ENCODE measurements around the gene DET1. TPM values are rescaled to one million over a fixed set of nuclear protein-coding genes. Genes with fewer than 3 reads are reported as not detected.
A peak's percentile ranks its signal among the peaks of the same experiment; 100 is the strongest.
"Not testable (repeated sequence)": the region's sequence is repeated elsewhere in the genome, so short reads cannot be mapped to it uniquely, and the experiment has no call there.

DET1 gene
- polyA plus RNA-seq, 1 donor from 2014 or later, result 12.9 TPM

GRCh38 chr15:88468721-88469120 lies 77.8 kb downstream of the DET1 start:
- not testable (repeated sequence) for H3K9me2 ChIP-seq (ENCODE audit: insufficient read depth, low read length); H3K27ac ChIP-seq (ENCODE audit: low read length); H3K36me3 ChIP-seq (ENCODE audit: insufficient read depth, low read length); H3F3A ChIP-seq (ENCODE audit: insufficient read depth, low read length, poor library complexity, severe bottlenecking); H4K20me1 ChIP-seq (ENCODE audit: insufficient read depth); H3K9ac ChIP-seq (ENCODE audit: low read length); H3K9me3 ChIP-seq (ENCODE audit: low read length); H2AFZ ChIP-seq (ENCODE audit: low read depth, low read length); H3K27me3 ChIP-seq (ENCODE audit: insufficient read depth, low read depth, low read length)
- H3K79me2 ChIP-seq (replicated peaks; ENCODE audit: insufficient read depth, low read length), result peaks cover 28% of the 10 kb centered on the region
- H3K4me2 ChIP-seq (ENCODE audit: low read length), result peak overlapping the region; percentile 87
- H3K4me3 ChIP-seq (ENCODE audit: low read length), result peak overlapping the region; percentile 84

- no peaks in the 10 kb centered on the region for H4K20me1 ChIP-seq (ENCODE audit: insufficient read depth)
- H3K9me3 ChIP-seq (ENCODE audit: low read length), result no peaks in the 10 kb centered on the region
- peak overlapping the region; percentile 84 for H3K4me3 ChIP-seq (ENCODE audit: low read length)
- peak overlapping the region; percentile 77 for H3K9ac ChIP-seq (ENCODE audit: low read length)
- H2AFZ ChIP-seq (ENCODE audit: low read depth, low read length), result peak overlapping the region; percentile 63
- no peaks in the 10 kb centered on the region for H3K9me2 ChIP-seq (ENCODE audit: insufficient read depth, low read length)
- no peaks in the 10 kb centered on the region for H3K27me3 ChIP-seq (ENCODE audit: insufficient read depth, low read depth, low read length)
- no peaks in the 10 kb centered on the region for H3K36me3 ChIP-seq (ENCODE audit: insufficient read depth, low read length)
- H3K27ac ChIP-seq (ENCODE audit: low read length), result peak overlapping the region; percentile 73
- H3K79me2 ChIP-seq (replicated peaks; ENCODE audit: insufficient read depth, low read length), result peaks cover 28% of the 10 kb centered on the region
- no peaks in the 10 kb centered on the region for H3F3A ChIP-seq (ENCODE audit: insufficient read depth, low read length, poor library complexity, severe bottlenecking)
- H3K4me2 ChIP-seq (ENCODE audit: low read length), result peak overlapping the region; percentile 87
- TF ChIP-seq EP300 (conservative IDR thresholded peaks at IDR 0.05; ENCODE audit: poor library complexity, severe bottlenecking) (no peak), RAD21 (conservative IDR thresholded peaks at IDR 0.05) (peak; percentile 19), POLR2AphosphoS5 (IDR thresholded peaks at IDR 0.05) (no peak)
- TF ChIP-seq, protein P1, sequence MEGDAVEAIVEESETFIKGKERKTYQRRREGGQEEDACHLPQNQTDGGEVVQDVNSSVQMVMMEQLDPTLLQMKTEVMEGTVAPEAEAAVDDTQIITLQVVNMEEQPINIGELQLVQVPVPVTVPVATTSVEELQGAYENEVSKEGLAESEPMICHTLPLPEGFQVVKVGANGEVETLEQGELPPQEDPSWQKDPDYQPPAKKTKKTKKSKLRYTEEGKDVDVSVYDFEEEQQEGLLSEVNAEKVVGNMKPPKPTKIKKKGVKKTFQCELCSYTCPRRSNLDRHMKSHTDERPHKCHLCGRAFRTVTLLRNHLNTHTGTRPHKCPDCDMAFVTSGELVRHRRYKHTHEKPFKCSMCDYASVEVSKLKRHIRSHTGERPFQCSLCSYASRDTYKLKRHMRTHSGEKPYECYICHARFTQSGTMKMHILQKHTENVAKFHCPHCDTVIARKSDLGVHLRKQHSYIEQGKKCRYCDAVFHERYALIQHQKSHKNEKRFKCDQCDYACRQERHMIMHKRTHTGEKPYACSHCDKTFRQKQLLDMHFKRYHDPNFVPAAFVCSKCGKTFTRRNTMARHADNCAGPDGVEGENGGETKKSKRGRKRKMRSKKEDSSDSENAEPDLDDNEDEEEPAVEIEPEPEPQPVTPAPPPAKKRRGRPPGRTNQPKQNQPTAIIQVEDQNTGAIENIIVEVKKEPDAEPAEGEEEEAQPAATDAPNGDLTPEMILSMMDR (IDR thresholded peaks at IDR 0.05; ENCODE audit: poor library complexity, severe bottlenecking), result peak; percentile 54
Measured at GRCh38 chr15:88467935-88468528, 78.4 kb downstream of the DET1 start.

- peak within 1 kb of the TSS; percentile 84 for H3K4me3 ChIP-seq (ENCODE audit: low read length)
- H3K9ac ChIP-seq (ENCODE audit: low read length), result peak within 1 kb of the TSS; percentile 77
- H3F3A ChIP-seq (ENCODE audit: insufficient read depth, low read length, poor library complexity, severe bottlenecking), result no peaks in the 10 kb centered on the region
- H3K79me2 ChIP-seq (replicated peaks; ENCODE audit: insufficient read depth, low read length), result peaks cover 28% of the 10 kb centered on the region
- no peaks in the 10 kb centered on the region for H3K9me3 ChIP-seq (ENCODE audit: low read length)
- H2AFZ ChIP-seq (ENCODE audit: low read depth, low read length), result peak within 1 kb of the TSS; percentile 63
- TF ChIP-seq SMC3 (conservative IDR thresholded peaks at IDR 0.05; ENCODE audit: poor library complexity) (peak; percentile 28), MXI1 (conservative IDR thresholded peaks at IDR 0.05; ENCODE audit: poor library complexity, severe bottlenecking) (peak; percentile 98), EP300 (conservative IDR thresholded peaks at IDR 0.05; ENCODE audit: poor library complexity, severe bottlenecking) (peak; percentile 62), REST (IDR thresholded peaks at IDR 0.05; ENCODE audit: borderline replicate concordance) (peak; percentile 79), TAF1 (IDR thresholded peaks at IDR 0.05; ENCODE audit: low read depth) (peak; percentile 80), POLR2AphosphoS5 (IDR thresholded peaks at IDR 0.05) (peak; percentile 81), RAD21 (conservative IDR thresholded peaks at IDR 0.05) (no peak), EZH2 (IDR thresholded peaks at IDR 0.05; ENCODE audit: borderline replicate concordance, insufficient read depth, low read length, poor library complexity, severe bottlenecking) (no peak)
- TF ChIP-seq, protein P1 (IDR thresholded peaks at IDR 0.05; ENCODE audit: poor library complexity, severe bottlenecking), result no peak
- H3K9me2 ChIP-seq (ENCODE audit: insufficient read depth, low read length), result no peaks in the 10 kb centered on the region
- H3K27ac ChIP-seq (ENCODE audit: low read length), result peak within 1 kb of the TSS; percentile 73
- no peaks in the 10 kb centered on the region for H4K20me1 ChIP-seq (ENCODE audit: insufficient read depth)
- peak within 1 kb of the TSS; percentile 87 for H3K4me2 ChIP-seq (ENCODE audit: low read length)
- no peaks in the 10 kb centered on the region for H3K27me3 ChIP-seq (ENCODE audit: insufficient read depth, low read depth, low read length)
- H3K36me3 ChIP-seq (ENCODE audit: insufficient read depth, low read length), result no peaks in the 10 kb centered on the region
Measured at GRCh38 chr15:88467073-88467934, 79.2 kb downstream of the DET1 start, which contains the start of the genes MRPL46 and MRPS11. TSS of gene MRPL46 (minus strand) at chr15:88467388. CDS start at chr15:88467377, 11 bp downstream. TSS of gene MRPS11 (plus strand) at chr15:88467708. CDS start at chr15:88467718, 10 bp downstream.

Data from neural cell (in vitro differentiated cells).